Activated CD4-positive, alpha-beta T cell treated with anti-CD3 and anti-CD28 coated beads for 36 hours (primary cell): ENCODE results near the gene SYTL4. TPM values are rescaled to one million over a fixed set of nuclear protein-coding genes. Genes with fewer than 3 reads are reported as not detected.

Source experiments
- ATAC-seq: fragments of 200-7000 bp; cut with Tn5 transposase; one replicate; pipeline ENCODE4 v1.10.0; 2021; ENCODE audit warnings: mild to moderate bottlenecking, moderate library complexity
- CTCF ChIA-PET: fragments of 350-600 bp; sonication (Branson Sonifier 250); formaldehyde crosslinking; loops from one replicate; lab custom pipeline; 2021; ENCODE audit warnings: antibody characterized with exemption; lab: Charles Lee
- POLR2A ChIA-PET: fragments of 350-600 bp; sonication (Branson Sonifier 250); formaldehyde crosslinking; loops from one replicate; lab custom pipeline; 2021; ENCODE audit warnings: antibody characterized with exemption, inconsistent platforms; lab: Charles Lee
- DNase-seq: peaks from one replicate; pipeline ENCODE4 v3.0.0-alpha.2; 2020
- H3K27ac Mint-ChIP-seq: one replicate; pipeline ENCODE4 v1.8.0; 2021; ENCODE audit warnings: mixed read lengths
- H3K27me3 Mint-ChIP-seq: one replicate; pipeline ENCODE4 v1.8.0; 2021; ENCODE audit warnings: mixed read lengths
- H3K36me3 Mint-ChIP-seq: one replicate; pipeline ENCODE4 v1.8.0; 2021; ENCODE audit warnings: low read depth, mixed read lengths
- H3K4me1 Mint-ChIP-seq: one replicate; pipeline ENCODE4 v1.8.0; 2021; ENCODE audit warnings: mixed read lengths
- H3K4me3 Mint-ChIP-seq: one replicate; pipeline ENCODE4 v1.8.0; 2021; ENCODE audit warnings: mild to moderate bottlenecking, moderate library complexity, mixed read lengths
- H3K9me3 Mint-ChIP-seq: one replicate; pipeline ENCODE4 v1.8.0; 2021; ENCODE audit warnings: low read depth, mixed read lengths
- intact Hi-C, 2 experiments: fragments of 100-400 bp; cut with DNase I in 1 of 2; cut with micrococcal nuclease in 1 of 2; formaldehyde crosslinking; loops; one replicate each; pipeline versions ENCODE4 v1.14.2 to v1.15.1; 2022 to 2024; cut with DNase I, micrococcal nuclease
- total RNA-seq, 2 experiments: library from RNA; stranded (reverse); gene quantifications; one replicate each; pipeline ENCODE4 v1.2.3, GENCODE V29; 2021

Gene SYTL4
- total RNA-seq, 2 experiments from 2014 or later: not detected

GRCh38 chrX:100687128-100687527, 44.8 kb downstream of the SYTL4 start:
- DNase-seq (peak; percentile 31), ATAC-seq (peak; percentile 19)
- CTCF ChIA-PET: interaction anchor here (1.0 to 11.2 kb wide), 7 partner anchors 13 to 600 kb away, joined by 3 to 134 read pairs (median 5); no protein-coding TSS in a partner anchor
- Mint-ChIP-seq H3K4me3 (no peak overlapping the region), H3K4me1 (peaks cover 13% of the 10 kb centered on the region), H3K27ac (no peak overlapping the region), H3K36me3 (no peaks in the 10 kb centered on the region), H3K9me3 (no peaks in the 10 kb centered on the region), H3K27me3 (peaks cover 3% of the 10 kb centered on the region)
- intact Hi-C loops: no loop called here
- POLR2A ChIA-PET: no interaction called here

DNA sequence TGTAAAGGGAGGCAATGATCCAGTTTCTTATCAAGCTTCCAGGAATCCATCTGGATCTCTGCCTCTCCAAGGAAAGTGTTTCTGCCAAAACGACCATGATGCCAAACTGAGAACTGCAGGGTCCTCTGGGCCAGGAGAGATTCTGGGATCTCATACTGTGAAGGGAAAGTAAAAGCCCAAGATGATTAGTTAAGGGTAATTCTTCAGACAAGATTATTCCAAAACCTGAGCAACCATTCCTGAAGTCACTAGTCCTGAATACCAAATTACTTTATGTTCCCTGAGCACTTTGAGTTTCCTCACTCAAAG, 46.0 kb downstream of the SYTL4 start:
- H3K9me3 Mint-ChIP-seq: no peaks in the 10 kb centered on the region
- CTCF ChIA-PET: interaction anchor here (0.6 to 11.2 kb wide), 6 partner anchors 14 to 509 kb away, joined by 3 to 134 read pairs (median 5); no protein-coding TSS in a partner anchor
- H3K27ac Mint-ChIP-seq: no peak overlapping the region
- H3K4me1 Mint-ChIP-seq: peaks cover 13% of the 10 kb centered on the region
- H3K27me3 Mint-ChIP-seq: peaks cover 3% of the 10 kb centered on the region
- POLR2A ChIA-PET: no interaction called here
- ATAC-seq (no peak), DNase-seq (no peak)
- H3K4me3 Mint-ChIP-seq: no peak overlapping the region
- intact Hi-C loops: loop anchor here (1.0 to 2.0 kb wide), 3 partner anchors 82 to 601 kb away; no protein-coding TSS in a partner anchor
- no peaks in the 10 kb centered on the region for H3K36me3 Mint-ChIP-seq

- peaks cover 13% of the 10 kb centered on the region for H3K4me1 Mint-ChIP-seq
- H3K36me3 Mint-ChIP-seq: no peaks in the 10 kb centered on the region
- no peak overlapping the region for H3K27ac Mint-ChIP-seq
- CTCF ChIA-PET: interaction anchor here (0.6 to 11.2 kb wide), 13 partner anchors 11 to 510 kb away, joined by 3 to 134 read pairs (median 4); no protein-coding TSS in a partner anchor
- peaks cover 3% of the 10 kb centered on the region for H3K27me3 Mint-ChIP-seq
- intact Hi-C loops: loop anchor here (1.0 to 2.0 kb wide), 3 partner anchors 83 to 602 kb away; no protein-coding TSS in a partner anchor
- H3K9me3 Mint-ChIP-seq: no peaks in the 10 kb centered on the region
- POLR2A ChIA-PET: no interaction called here
- DNase-seq: peak; percentile 75
- H3K4me3 Mint-ChIP-seq: no peak overlapping the region
- ATAC-seq: peak; percentile 84
Observed at GRCh38 chrX:100685284-100685996, 46.5 kb downstream of the SYTL4 start.

DNA sequence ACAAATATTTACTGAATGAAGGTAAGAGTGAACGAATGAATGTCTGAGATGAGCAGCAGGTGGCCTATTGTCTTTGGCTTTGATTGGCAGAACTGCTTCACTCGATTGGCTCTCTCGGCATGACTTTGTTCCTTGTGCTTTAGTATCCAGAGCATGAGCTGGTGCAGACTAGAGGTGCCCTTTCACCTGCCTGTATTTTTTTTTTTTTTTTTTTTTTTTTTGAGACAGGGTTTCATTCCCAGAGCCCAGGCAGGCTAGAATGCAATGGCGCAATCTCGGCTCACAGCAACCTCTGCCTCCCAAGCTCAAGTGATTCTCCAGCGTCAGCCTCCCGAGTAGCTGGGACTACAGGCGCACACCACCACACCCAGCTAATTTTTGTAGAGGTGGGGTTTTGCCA, 49.0 kb downstream of the SYTL4 start:
- ATAC-seq (no peak), DNase-seq (no peak)
- peaks cover 13% of the 10 kb centered on the region for H3K4me1 Mint-ChIP-seq
- no peaks in the 10 kb centered on the region for H3K36me3 Mint-ChIP-seq
- intact Hi-C loops: no loop called here
- no peaks in the 10 kb centered on the region for H3K27me3 Mint-ChIP-seq
- CTCF ChIA-PET: interaction anchor here (1.3 to 11.2 kb wide), 3 partner anchors 34 to 85 kb away, joined by 3 to 134 read pairs (median 5); partner anchors contain the start of gene TSPAN6
- no peak overlapping the region for H3K27ac Mint-ChIP-seq
- POLR2A ChIA-PET: no interaction called here
- H3K4me3 Mint-ChIP-seq: no peak overlapping the region
- no peaks in the 10 kb centered on the region for H3K9me3 Mint-ChIP-seq

GRCh38 chrX:100681599-100681998, 50.3 kb downstream of the SYTL4 start:
- POLR2A ChIA-PET: no interaction called here
- Mint-ChIP-seq H3K27me3 (no peaks in the 10 kb centered on the region), H3K36me3 (no peaks in the 10 kb centered on the region), H3K4me3 (no peak overlapping the region), H3K4me1 (peaks cover 5% of the 10 kb centered on the region), H3K27ac (no peak overlapping the region), H3K9me3 (no peaks in the 10 kb centered on the region)
- DNase-seq: no peak
- ATAC-seq: no peak
- intact Hi-C loops: no loop called here
- CTCF ChIA-PET: interaction anchor here (1.0 to 11.2 kb wide), 2 partner anchors 10 to 87 kb away, joined by 3 to 134 read pairs; no protein-coding TSS in a partner anchor

- Mint-ChIP-seq H3K4me1 (peaks cover 4% of the 10 kb centered on the region), H3K36me3 (no peaks in the 10 kb centered on the region), H3K9me3 (no peaks in the 10 kb centered on the region), H3K27me3 (no peaks in the 10 kb centered on the region), H3K27ac (no peak overlapping the region), H3K4me3 (no peak overlapping the region)
- intact Hi-C loops: no loop called here
- ATAC-seq (no peak), DNase-seq (no peak)
- CTCF ChIA-PET: interaction anchor here (1.0 to 11.2 kb wide), 2 partner anchors 9 to 87 kb away, joined by 3 to 134 read pairs; no protein-coding TSS in a partner anchor
- POLR2A ChIA-PET: no interaction called here
Observed at GRCh38 chrX:100680756-100681155, 51.2 kb downstream of the SYTL4 start.

DNA sequence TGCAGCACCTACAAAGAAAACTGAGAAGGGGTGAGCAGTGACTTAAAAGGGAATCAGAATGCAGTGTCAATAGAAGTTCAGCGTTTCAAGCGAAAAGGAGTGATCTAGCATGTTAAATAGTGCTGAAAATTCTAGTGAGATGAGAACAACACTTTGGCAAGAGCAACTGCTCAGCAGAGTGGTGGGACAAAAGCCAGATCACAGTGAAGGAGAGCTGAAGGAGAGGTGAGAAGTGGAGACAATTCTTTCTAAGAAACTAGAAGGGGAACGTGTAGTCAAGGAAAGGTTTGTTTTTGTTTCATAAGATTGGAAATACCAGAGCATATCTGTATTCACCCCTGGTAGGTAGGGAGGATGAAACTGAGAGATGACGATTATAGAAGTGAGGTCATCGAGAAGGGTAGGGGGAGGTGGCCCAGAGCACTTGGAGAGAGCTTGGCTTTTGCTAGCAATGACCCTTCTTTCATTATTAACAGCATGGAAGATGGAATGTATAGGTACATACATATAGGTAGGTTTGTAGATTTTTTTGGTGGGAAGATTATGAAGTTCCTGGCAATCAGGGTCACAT, 54.2 kb downstream of the SYTL4 start:
- Mint-ChIP-seq H3K36me3 (no peaks in the 10 kb centered on the region), H3K27ac (no peak overlapping the region), H3K9me3 (no peaks in the 10 kb centered on the region), H3K4me3 (no peak overlapping the region), H3K4me1 (peaks cover 9% of the 10 kb centered on the region), H3K27me3 (no peaks in the 10 kb centered on the region)
- POLR2A ChIA-PET: no interaction called here
- DNase-seq: no peak
- no peak for ATAC-seq
- intact Hi-C loops: no loop called here
- CTCF ChIA-PET: no interaction called here

GRCh38 chrX:100674705-100675104, 57.2 kb downstream of the SYTL4 start:
- Mint-ChIP-seq H3K9me3 (no peaks in the 10 kb centered on the region), H3K27ac (no peak overlapping the region), H3K4me3 (no peak overlapping the region), H3K27me3 (no peaks in the 10 kb centered on the region), H3K36me3 (no peaks in the 10 kb centered on the region), H3K4me1 (peaks cover 9% of the 10 kb centered on the region)
- CTCF ChIA-PET: interaction anchor here (1.1 to 2.1 kb wide), 3 partner anchors 10 to 94 kb away, joined by 3 to 8 read pairs (median 5); no protein-coding TSS in a partner anchor
- POLR2A ChIA-PET: no interaction called here
- ATAC-seq: no peak
- DNase-seq: no peak
- intact Hi-C loops: no loop called here

DNA sequence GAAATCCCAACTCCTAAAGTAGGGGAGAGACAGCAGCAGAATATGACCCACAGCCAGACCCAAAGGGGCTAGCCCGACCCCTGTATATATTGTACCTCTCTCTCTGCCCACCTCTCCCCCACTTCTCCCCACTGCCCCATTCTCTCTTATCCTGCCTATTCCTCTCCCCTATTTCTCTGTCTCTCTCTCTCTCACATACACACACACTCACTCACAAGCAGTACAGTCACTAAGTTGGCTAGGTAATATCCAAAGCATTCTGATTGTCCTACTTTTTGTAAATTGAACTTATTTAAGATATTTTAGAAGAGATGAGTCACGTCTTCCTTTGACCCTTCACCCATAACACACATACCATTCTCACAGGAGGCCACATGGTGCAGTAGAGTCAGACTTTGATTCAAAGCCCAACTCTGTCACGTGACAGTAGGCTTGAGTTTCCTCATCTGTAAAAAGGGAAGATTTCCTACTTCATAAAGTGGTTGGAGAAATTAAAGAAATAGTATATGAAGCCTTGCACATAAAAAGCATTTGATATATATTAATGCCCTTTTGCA, 58.4 kb downstream of the SYTL4 start:
- Mint-ChIP-seq H3K4me1 (peaks cover 9% of the 10 kb centered on the region), H3K27me3 (no peaks in the 10 kb centered on the region), H3K27ac (no peak overlapping the region), H3K4me3 (no peak overlapping the region), H3K9me3 (no peaks in the 10 kb centered on the region), H3K36me3 (no peaks in the 10 kb centered on the region)
- DNase-seq (no peak), ATAC-seq (no peak)
- CTCF ChIA-PET: interaction anchor here (0.6 to 1.6 kb wide), 4 partner anchors 21 to 564 kb away, joined by 3 to 9 read pairs (median 4); no protein-coding TSS in a partner anchor
- POLR2A ChIA-PET: no interaction called here
- intact Hi-C loops: no loop called here

DNA sequence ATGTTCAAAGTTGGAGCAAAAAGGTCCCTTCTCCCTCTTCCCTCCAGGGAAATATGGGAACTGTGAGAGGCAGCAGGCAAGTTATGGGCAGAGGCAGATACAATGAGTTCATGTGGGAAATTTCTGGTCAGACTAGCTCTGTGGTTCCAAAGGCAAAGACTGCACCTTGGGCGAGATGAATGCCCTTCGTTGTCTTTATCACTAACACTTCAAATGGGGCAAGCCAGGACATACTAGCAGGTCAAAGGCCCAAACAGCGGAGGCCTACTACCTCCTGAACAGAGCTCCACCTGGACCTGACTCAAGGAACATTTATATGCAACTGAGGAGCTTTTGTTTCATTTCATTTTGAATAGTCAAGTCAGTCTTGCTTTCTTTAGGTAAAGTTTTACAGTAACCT, 59.0 kb downstream of the SYTL4 start:
- CTCF ChIA-PET: interaction anchor here (0.6 to 1.6 kb wide), 5 partner anchors 12 to 564 kb away, joined by 3 to 9 read pairs (median 5); no protein-coding TSS in a partner anchor
- H3K9me3 Mint-ChIP-seq: no peaks in the 10 kb centered on the region

GRCh38 chrX:100663642-100664041, 68.3 kb downstream of the SYTL4 start:
- no peaks in the 10 kb centered on the region for H3K36me3 Mint-ChIP-seq
- POLR2A ChIA-PET: no interaction called here
- CTCF ChIA-PET: no interaction called here
- H3K27ac Mint-ChIP-seq: no peak overlapping the region
- no peak overlapping the region for H3K4me3 Mint-ChIP-seq
- H3K9me3 Mint-ChIP-seq: no peaks in the 10 kb centered on the region
- intact Hi-C loops: no loop called here
- H3K4me1 Mint-ChIP-seq: no peaks in the 10 kb centered on the region
- H3K27me3 Mint-ChIP-seq: peaks cover 2% of the 10 kb centered on the region
- DNase-seq: no peak
- no peak for ATAC-seq

More for the DNA sequence above, 59.0 kb downstream of the SYTL4 start:
- intact Hi-C loops: no loop called here
- POLR2A ChIA-PET: no interaction called here
- H3K27me3 Mint-ChIP-seq: no peaks in the 10 kb centered on the region
- ATAC-seq (no peak), DNase-seq (no peak)
- H3K4me1 Mint-ChIP-seq: peaks cover 9% of the 10 kb centered on the region
- H3K4me3 Mint-ChIP-seq: no peak overlapping the region
- H3K27ac Mint-ChIP-seq: no peak overlapping the region
- H3K36me3 Mint-ChIP-seq: no peaks in the 10 kb centered on the region
